ENCODE measurements around the gene CLIC6.

- TF ChIP-seq, protein P1, sequence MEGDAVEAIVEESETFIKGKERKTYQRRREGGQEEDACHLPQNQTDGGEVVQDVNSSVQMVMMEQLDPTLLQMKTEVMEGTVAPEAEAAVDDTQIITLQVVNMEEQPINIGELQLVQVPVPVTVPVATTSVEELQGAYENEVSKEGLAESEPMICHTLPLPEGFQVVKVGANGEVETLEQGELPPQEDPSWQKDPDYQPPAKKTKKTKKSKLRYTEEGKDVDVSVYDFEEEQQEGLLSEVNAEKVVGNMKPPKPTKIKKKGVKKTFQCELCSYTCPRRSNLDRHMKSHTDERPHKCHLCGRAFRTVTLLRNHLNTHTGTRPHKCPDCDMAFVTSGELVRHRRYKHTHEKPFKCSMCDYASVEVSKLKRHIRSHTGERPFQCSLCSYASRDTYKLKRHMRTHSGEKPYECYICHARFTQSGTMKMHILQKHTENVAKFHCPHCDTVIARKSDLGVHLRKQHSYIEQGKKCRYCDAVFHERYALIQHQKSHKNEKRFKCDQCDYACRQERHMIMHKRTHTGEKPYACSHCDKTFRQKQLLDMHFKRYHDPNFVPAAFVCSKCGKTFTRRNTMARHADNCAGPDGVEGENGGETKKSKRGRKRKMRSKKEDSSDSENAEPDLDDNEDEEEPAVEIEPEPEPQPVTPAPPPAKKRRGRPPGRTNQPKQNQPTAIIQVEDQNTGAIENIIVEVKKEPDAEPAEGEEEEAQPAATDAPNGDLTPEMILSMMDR (IDR thresholded peaks at IDR 0.05) = no peak
- TF ChIP-seq ZFX (IDR thresholded peaks at IDR 0.05; ENCODE audit: borderline replicate concordance) = no peak
Measured at GRCh38 chr21:34670962-34671348, 2.2 kb downstream of the CLIC6 start.
